Measurements from ENCODE around the gene P2RX2.

P2RX2 gene

GRCh38 chr12:132662901-132663755 lies 44.6 kb downstream of the P2RX2 start:
- no peak for DNase-seq (ENCODE audit: low read depth)

- no peak for DNase-seq (ENCODE audit: low read depth)
These were observed 45.9 kb downstream of the P2RX2 start for GRCh38 chr12:132664206-132665148.

- DNase-seq (ENCODE audit: low read depth), result no peak
These were observed 46.5 kb downstream of the P2RX2 start for GRCh38 chr12:132665149-132665491.

- DNase-seq (ENCODE audit: low read depth), result no peak
These were observed 47.2 kb downstream of the P2RX2 start for GRCh38 chr12:132665794-132666193.

- DNase-seq (ENCODE audit: low read depth), result no peak
These were observed 49.9 kb downstream of the P2RX2 start for GRCh38 chr12:132668191-132669088.

GRCh38 chr12:132669166-132669879 lies 50.7 kb downstream of the P2RX2 start:
- no peak for DNase-seq (ENCODE audit: low read depth)

Measured in activated T-cell treated with anti-CD3 and anti-CD28 coated beads for 48 hours (primary cell).